Ishikawa (cell line): Measurements from ENCODE around the gene TRAPPC12.

Experiments used
- CEBPB ChIP-seq: IDR thresholded peaks from 2 replicates; pipeline ENCODE4 v1.6.1; 2012
- CREB1 ChIP-seq: IDR thresholded peaks from 2 replicates; pipeline ENCODE4 v1.6.1; 2012; ENCODE audit warnings: low read depth
- EGR1 ChIP-seq: IDR thresholded peaks from 2 replicates; pipeline ENCODE4 v1.6.1; 2012
- FOXM1 ChIP-seq: IDR thresholded peaks from 2 replicates; pipeline ENCODE4 v1.6.1; 2012; ENCODE audit warnings: low read depth, borderline replicate concordance
- MAX ChIP-seq: IDR thresholded peaks from 2 replicates; pipeline ENCODE4 v1.6.1; 2012
- RAD21 ChIP-seq: IDR thresholded peaks from 2 replicates; pipeline ENCODE4 v1.6.1; 2012; ENCODE audit warnings: low read depth
- REST ChIP-seq: IDR thresholded peaks from 2 replicates; pipeline ENCODE4 v1.6.1; 2012; ENCODE audit warnings: low read depth, mild to moderate bottlenecking
- TAF1 ChIP-seq: IDR thresholded peaks from 2 replicates; pipeline ENCODE4 v1.6.1; 2012; ENCODE audit warnings: low read depth, mild to moderate bottlenecking
- TEAD4 ChIP-seq: IDR thresholded peaks from 2 replicates; pipeline ENCODE4 v1.6.1; 2012
- USF1 ChIP-seq: IDR thresholded peaks from 2 replicates; pipeline ENCODE4 v1.6.1; 2012
- ZBTB7A ChIP-seq: IDR thresholded peaks from 2 replicates; pipeline ENCODE4 v1.6.1; 2012; ENCODE audit warnings: low read depth

- TF ChIP-seq TAF1 (no peak), USF1 (no peak), RAD21 (no peak), MAX (no peak), ZBTB7A (no peak), FOXM1 (no peak), TEAD4 (no peak), CEBPB (no peak), CREB1 (no peak), REST (no peak), EGR1 (no peak)
These were observed 30.2 kb upstream of the TRAPPC12 start for GRCh38 chr2:3349211-3349693.
